Mesodermal cell (in vitro differentiated cells): ENCODE results near the gene SMIM10L1.
A peak's percentile ranks its signal among the peaks of the same experiment; 100 is the strongest.

ENCODE experiments used
- H3K27ac ChIP-seq: 2 replicates; pipeline ENCODE4 v1.7.0; 2013; ENCODE audit warnings: mild to moderate bottlenecking, low read depth, low read length, moderate library complexity; ENCODE audit not compliant: severe bottlenecking
- H3K36me3 ChIP-seq: 2 replicates; pipeline ENCODE4 v1.7.1; 2013; ENCODE audit warnings: mild to moderate bottlenecking, low read length, moderate library complexity; ENCODE audit not compliant: control insufficient read depth, insufficient read depth
- H3K4me1 ChIP-seq: one replicate; pipeline ENCODE4 v1.7.1; 2013; ENCODE audit warnings: mild to moderate bottlenecking, low read length; ENCODE audit not compliant: insufficient read depth, control insufficient read depth, poor library complexity, severe bottlenecking
- H3K4me3 ChIP-seq: 2 replicates; pipeline ENCODE4 v1.7.0; 2013; ENCODE audit warnings: low read length, control low read depth, mild to moderate bottlenecking; ENCODE audit not compliant: insufficient read depth, poor library complexity, severe bottlenecking; ENCODE audit errors: extremely low read depth
- H3K9me3 ChIP-seq: 2 replicates; pipeline ENCODE4 v1.7.1; 2013; ENCODE audit warnings: mild to moderate bottlenecking, low read length, moderate library complexity; ENCODE audit not compliant: control insufficient read depth
- WGBS, 2 experiments: methylation state at CpG; one replicate each; pipeline ENCODE4 v1.1.5; 2013; ENCODE audit warnings: missing lambda C conversion rate in 2 of 2; ENCODE audit not compliant: insufficient coverage in 2 of 2; 5-methylcytosine and 5-hydroxymethylcytosine counted together

SMIM10L1 gene

DNA sequence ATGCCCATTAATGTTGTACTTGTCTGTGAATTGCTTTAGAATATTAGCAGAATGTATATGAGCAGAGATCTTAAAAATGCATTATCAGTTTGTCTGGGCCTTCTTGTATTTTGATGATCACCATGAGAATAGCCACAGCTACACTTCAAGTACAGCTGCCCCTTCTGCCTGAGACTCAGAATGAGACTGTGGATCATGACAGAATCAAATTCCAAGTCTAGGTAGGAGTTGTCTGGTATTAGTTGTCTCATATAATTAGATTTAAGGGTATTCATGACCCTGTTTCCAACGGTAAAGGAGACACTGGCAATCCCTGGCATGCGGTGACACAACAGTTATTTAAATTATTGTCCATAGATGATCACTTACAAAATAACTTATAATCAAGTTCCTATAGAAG is 18.3 kb upstream of the SMIM10L1 start:
- H3K27ac ChIP-seq, result no peak overlapping the region
- WGBS, 2 experiments, result no CpG with 5 or more reads among the region's 2 CpGs

DNA sequence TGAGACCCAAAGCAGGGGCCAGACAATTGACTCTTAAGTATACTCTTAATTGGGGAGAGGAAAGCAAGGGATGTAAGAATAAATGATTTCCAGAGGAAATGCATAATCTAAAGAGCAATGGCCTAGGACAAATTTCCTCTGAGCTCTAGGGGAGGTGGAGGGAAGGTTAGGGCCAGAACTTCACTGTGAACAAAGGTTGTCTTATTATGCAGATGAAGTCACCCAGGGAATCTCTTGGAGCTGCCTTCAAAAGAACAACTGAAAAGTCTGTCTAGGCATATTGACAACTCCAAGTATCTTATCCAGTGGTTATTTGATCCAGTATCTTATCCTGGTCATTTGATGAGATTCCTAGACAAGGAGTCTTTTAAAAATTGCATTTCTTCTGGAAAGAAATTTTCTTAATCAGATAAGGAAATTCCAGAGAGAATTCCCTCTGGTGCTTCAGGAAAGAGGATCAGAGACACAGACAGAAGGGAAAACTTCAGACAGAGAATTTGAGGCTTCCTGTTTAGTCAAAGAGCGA is 16.5 kb upstream of the SMIM10L1 start:
- H3K27ac ChIP-seq, result no peak overlapping the region
- no peak overlapping the region for H3K4me3 ChIP-seq
- H3K9me3 ChIP-seq, result peaks cover 8% of the 10 kb centered on the region
- H3K36me3 ChIP-seq, result peaks cover 30% of the 10 kb centered on the region
- no CpG with 5 or more reads among the region's 1 CpG for WGBS, 2 experiments
- H3K4me1 ChIP-seq, result no peaks in the 10 kb centered on the region

More for the DNA sequence above, 18.3 kb upstream of the SMIM10L1 start:
- no peak overlapping the region for H3K4me3 ChIP-seq
- H3K36me3 ChIP-seq, result peaks cover 27% of the 10 kb centered on the region
- H3K9me3 ChIP-seq, result peaks cover 8% of the 10 kb centered on the region
- H3K4me1 ChIP-seq, result no peaks in the 10 kb centered on the region

DNA sequence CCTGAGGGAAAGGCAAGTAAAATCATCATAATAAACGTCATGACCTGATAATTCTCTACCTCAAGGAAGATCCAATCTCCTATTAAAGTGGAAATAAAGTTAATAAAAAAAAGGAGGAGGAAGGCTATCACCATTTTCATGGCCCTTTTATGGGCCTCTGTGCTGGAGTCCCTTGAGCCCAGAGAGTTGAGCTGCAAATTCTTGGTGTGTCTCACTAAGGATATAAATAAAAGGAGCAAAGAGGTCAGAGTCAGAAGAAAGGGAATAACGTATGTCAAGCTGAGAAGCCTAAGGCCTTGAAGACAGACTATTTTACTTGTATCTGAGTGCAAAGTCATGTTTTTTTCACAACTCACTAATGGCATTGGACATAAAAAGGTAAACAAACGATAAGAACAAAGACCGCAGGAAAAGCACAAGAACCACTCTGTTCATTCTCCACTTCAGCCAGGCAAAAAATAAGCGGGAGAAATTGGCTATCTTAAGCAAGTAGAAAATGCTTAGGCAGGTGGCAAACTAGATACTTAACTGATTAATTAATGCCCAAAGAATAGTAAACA is 12.0 kb upstream of the SMIM10L1 start:
- 91% methylated on average over 1 of the region's 5 CpGs; no CpG with 5 or more reads in 1 of the 2 experiments for WGBS, 2 experiments
- Histone ChIP-seq H3K36me3 (peaks cover 30% of the 10 kb centered on the region), H3K4me3 (no peak overlapping the region), H3K27ac (no peak overlapping the region), H3K4me1 (no peaks in the 10 kb centered on the region), H3K9me3 (peaks cover 4% of the 10 kb centered on the region)

DNA sequence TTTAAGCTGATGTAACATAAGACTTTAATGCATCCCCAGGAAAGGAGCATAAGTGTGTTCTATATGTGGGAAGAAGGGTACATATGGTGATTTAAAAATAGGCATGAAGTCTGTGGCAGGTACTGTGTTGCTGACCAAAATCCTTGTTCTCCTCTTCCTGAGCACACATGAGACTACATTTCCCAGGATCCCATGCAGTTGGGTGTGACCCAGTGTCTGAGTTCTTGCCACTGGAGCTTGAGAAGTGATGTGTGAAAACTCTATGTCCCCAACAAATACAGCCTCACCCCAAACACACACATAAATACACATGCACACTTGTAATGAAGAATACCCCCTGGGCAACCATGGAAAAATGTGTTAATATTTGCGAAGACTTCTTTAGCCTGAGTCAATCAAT is 8.5 kb upstream of the SMIM10L1 start:
- H3K4me3 ChIP-seq, result no peak overlapping the region
- H3K36me3 ChIP-seq, result peaks cover 35% of the 10 kb centered on the region
- no peaks in the 10 kb centered on the region for H3K4me1 ChIP-seq
- WGBS, 2 experiments, result no CpG with 5 or more reads among the region's 1 CpG
- H3K27ac ChIP-seq, result no peak overlapping the region
- no peaks in the 10 kb centered on the region for H3K9me3 ChIP-seq

DNA sequence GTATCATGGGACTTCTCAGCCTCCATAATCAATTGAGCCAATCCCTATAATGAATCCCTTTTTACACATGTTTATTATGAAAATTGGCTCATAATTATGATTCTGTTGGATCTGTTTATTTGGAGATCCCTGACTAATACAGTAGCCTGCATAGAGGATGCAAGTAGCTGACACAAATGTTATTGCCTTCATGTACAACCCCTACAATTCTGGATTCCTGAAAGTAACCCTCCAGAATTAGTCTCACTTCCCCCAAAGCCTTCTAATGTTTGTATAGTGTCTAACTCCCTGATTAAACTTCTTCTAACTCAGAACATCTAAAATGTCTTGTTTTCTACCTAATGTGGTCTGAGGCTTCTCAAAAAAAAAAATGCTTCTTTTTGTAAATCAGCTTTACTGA is 6.6 kb upstream of the SMIM10L1 start:
- Histone ChIP-seq H3K27ac (no peak overlapping the region), H3K9me3 (no peaks in the 10 kb centered on the region), H3K36me3 (peaks cover 39% of the 10 kb centered on the region), H3K4me1 (peaks cover 6% of the 10 kb centered on the region), H3K4me3 (no peak overlapping the region)

DNA sequence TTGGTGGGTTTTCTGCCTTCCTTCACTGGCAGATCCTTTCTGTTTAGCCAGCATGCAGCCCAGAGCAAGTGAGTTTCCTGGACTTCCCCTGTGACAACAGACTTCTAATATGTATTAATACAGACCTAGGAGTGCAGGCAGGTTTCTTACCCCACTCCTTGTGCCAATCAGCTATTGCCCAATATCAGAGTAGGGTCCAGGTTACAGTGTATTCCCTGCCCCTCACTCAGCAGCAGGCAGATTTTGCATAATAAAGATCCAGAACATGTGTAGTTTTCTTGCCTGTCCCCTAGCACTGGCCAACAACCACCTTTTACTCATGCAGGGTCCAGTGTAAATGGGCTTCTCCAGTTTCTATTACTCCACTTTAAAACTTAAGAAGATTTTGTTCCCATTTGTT is 4.7 kb upstream of the SMIM10L1 start:
- Histone ChIP-seq H3K27ac (no peak overlapping the region), H3K4me1 (peaks cover 6% of the 10 kb centered on the region), H3K9me3 (no peaks in the 10 kb centered on the region), H3K36me3 (peaks cover 33% of the 10 kb centered on the region), H3K4me3 (no peak overlapping the region)

DNA sequence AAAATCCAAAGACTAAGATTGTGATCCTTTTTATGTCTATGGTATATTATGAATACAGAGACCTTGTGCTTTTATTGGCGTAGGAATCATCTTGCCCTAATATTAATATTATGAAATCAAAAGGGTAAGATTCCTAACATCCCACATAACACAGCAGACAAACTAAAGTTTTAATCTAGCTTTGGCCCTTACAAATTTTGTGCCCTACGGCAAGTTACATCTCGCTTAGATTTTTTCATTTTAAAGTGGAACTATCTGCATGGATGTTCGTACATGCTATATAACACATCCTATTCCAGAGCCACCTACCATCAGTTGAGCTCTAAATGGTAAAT is 217 bp upstream of the SMIM10L1 start:
- Histone ChIP-seq H3K27ac (peak overlapping the region; percentile 80), H3K36me3 (peaks cover 17% of the 10 kb centered on the region), H3K4me3 (peak overlapping the region; percentile 61), H3K9me3 (no peaks in the 10 kb centered on the region), H3K4me1 (peaks cover 6% of the 10 kb centered on the region)
- no CpG with 5 or more reads among the region's 4 CpGs for WGBS, 2 experiments

DNA sequence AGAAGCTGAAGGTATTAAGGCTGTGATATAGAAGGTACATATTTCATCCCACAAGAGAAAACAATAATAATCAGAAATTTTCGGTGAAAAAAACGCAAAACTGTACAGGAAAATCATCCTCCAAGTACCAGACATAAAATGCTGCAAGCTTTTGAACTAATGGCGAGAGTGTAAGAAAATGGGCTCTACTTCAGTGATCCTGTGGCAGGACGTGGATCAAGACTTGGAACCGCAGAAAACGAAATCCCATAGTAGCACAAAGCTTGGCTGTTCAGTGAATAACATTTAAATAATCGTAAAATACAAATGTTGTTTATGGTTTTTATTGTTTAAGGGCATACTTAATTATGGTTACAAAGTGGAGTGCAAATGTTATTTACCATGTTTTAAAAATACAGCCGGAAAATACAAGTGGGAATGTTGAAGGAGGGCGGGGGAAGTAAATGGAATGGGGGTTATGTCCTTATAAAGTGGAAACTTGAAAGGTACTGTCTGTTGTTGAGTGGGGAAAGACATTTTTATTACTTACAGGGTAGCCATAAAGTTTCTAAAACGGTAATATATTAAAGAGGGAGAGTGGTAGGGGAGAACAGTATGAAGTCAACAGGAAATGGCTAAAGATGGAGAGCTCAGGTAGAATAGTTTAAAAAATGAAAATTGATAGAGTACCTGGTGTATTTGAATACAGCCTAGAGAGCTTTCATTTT is 1.1 kb downstream of the SMIM10L1 start:
- Histone ChIP-seq H3K36me3 (peaks cover 11% of the 10 kb centered on the region), H3K4me3 (peak overlapping the region; percentile 61), H3K4me1 (peaks cover 6% of the 10 kb centered on the region), H3K9me3 (no peaks in the 10 kb centered on the region), H3K27ac (peak overlapping the region; percentile 80)
- 8 to 9% methylated on average over 6 to 7 of the region's 10 CpGs for WGBS, 2 experiments

DNA sequence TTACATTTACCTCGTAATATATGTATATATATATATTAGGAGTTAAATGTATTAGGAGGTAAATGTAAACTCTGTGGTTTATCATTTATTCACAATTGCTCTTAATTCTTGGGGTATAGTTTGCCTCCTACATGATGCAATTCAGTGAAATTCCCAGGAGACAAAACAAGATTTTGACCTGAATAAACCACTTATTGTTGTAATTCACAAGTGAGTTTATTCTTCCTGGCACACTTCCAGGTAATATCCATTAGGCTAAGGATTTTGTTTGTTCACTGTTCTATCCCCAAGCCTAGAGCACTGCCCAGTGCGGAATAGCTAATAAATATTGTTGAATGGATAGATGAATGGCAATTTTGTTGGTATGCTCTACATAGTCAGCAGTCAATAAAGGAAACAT is 3.0 kb downstream of the SMIM10L1 start:
- no CpG with 5 or more reads among the region's 2 CpGs for WGBS, 2 experiments
- H3K4me3 ChIP-seq, result no peak overlapping the region

DNA sequence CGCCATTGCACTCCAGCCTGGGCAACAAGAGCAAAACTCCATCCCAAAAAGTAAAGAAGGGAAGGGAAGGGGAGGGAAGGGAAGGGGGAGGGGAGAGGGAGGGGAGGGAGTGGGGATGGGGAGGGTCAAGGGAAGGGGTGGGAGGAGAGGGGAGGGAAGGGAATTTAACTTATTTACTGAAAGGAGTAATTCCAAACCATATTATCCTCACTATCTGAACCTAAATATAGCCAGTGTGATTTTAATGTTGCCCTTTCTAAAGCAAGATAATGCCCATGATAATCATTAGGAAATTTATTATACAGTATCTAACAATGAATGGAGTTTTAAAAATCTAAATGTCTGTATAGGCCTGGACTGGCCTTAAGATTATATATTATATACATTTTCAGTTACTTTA is 7.3 kb downstream of the SMIM10L1 start:
- Histone ChIP-seq H3K36me3 (no peaks in the 10 kb centered on the region), H3K4me1 (no peaks in the 10 kb centered on the region), H3K9me3 (no peaks in the 10 kb centered on the region), H3K27ac (no peak overlapping the region), H3K4me3 (no peak overlapping the region)
- no CpG with 5 or more reads among the region's 1 CpG for WGBS, 2 experiments

More for the DNA sequence above, 3.0 kb downstream of the SMIM10L1 start:
- no peaks in the 10 kb centered on the region for H3K4me1 ChIP-seq
- H3K27ac ChIP-seq, result no peak overlapping the region
- H3K9me3 ChIP-seq, result no peaks in the 10 kb centered on the region
- peaks cover 9% of the 10 kb centered on the region for H3K36me3 ChIP-seq

DNA sequence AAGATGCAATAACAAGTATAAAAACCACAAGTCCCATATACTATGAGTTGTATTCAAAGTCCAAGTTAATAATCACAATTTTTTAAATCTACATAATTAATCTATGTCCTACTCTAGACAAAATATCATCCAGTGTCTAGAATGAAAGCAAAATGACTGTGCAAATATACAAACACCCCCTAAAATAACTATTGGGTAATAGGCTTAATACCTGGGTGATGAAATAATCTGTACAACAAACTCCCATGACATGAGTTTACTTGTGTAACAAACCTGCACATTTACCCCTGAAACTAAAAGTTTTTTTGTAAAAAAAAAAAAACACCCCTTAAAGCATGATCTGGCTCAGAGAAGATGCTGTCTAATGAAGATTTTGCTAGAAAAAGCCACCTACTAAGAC is 11.5 kb downstream of the SMIM10L1 start:
- Histone ChIP-seq H3K27ac (no peak overlapping the region), H3K4me1 (no peaks in the 10 kb centered on the region), H3K9me3 (no peaks in the 10 kb centered on the region), H3K4me3 (no peak overlapping the region), H3K36me3 (no peaks in the 10 kb centered on the region)
